Esophagus muscularis mucosa (tissue), 4 donors: ENCODE results near the gene GCNT1. TPM values are rescaled to one million over a fixed set of nuclear protein-coding genes. Genes with fewer than 3 reads are reported as not detected.

ENCODE experiments used
- DNase-seq: peaks from one replicate; pipeline ENCODE4 v3.0.0-alpha.2; 2017; ENCODE audit errors: extremely low spot score
- H3K27ac ChIP-seq, 4 donors: fragments of 200-600 bp; sonication (generic); replicated peaks in 1 of 4; 1 replicate in 3 of 4; 2 replicates in 1 of 4; pipeline ENCODE4 v1.5.1; 2016 to 2019; ENCODE audit warnings: mild to moderate bottlenecking in 1 of 4
- H3K27me3 ChIP-seq, 4 donors: fragments of 200-600 bp; sonication (generic); one replicate each; pipeline versions ENCODE4 v1.5.1 to v1.6.0; 2016 to 2019
- H3K36me3 ChIP-seq, 4 donors: fragments of 200-600 bp; sonication (generic); one replicate each; pipeline ENCODE4 v1.5.1; 2016 to 2019
- H3K4me1 ChIP-seq, 4 donors: fragments of 200-600 bp; sonication (generic); one replicate each; pipeline ENCODE4 v1.5.1; 2016 to 2019
- H3K4me3 ChIP-seq, 4 donors: fragments of 200-600 bp; sonication (generic); 1 replicate in 2 of 4; 2 replicates in 2 of 4; pipeline ENCODE4 v1.5.1; 2016 to 2019; ENCODE audit warnings: mild to moderate bottlenecking in 4 of 4, moderate library complexity in 1 of 4
- H3K9me3 ChIP-seq, 4 donors: fragments of 200-600 bp; sonication (generic); 1 replicate in 3 of 4; 2 replicates in 1 of 4; pipeline ENCODE4 v1.5.1; 2016 to 2019
- CTCF ChIP-seq, 3 experiments: fragments of 200-600 bp in 2 of 3; fragments of 450-650 bp in 1 of 3; sonication (generic) in 2 of 3; IDR thresholded peaks; one replicate each; pipeline ENCODE4 v1.5.1; 2017 to 2019; ENCODE audit warnings: antibody characterized with exemption in 3 of 3, mild to moderate bottlenecking in 2 of 3, moderate library complexity in 1 of 3
- EP300 ChIP-seq: sonication (generic); formaldehyde crosslinking; IDR thresholded peaks from one replicate; pipeline ENCODE4 v1.6.1; 2017; ENCODE audit warnings: antibody characterized with exemption
- POLR2A ChIP-seq: fragments of 450-650 bp; IDR thresholded peaks from one replicate; pipeline ENCODE4 v1.6.1; 2017; ENCODE audit warnings: antibody characterized with exemption, moderate library complexity, mild to moderate bottlenecking, low read depth
- POLR2AphosphoS5 ChIP-seq, 2 donors: sonication (generic); formaldehyde crosslinking; IDR thresholded peaks; one replicate each; pipeline ENCODE4 v1.6.1; 2017; ENCODE audit warnings: antibody characterized with exemption in 2 of 2
- whole genome bisulfite sequencing: methylation state at CpG from one replicate; pipeline ENCODE4 v1.1.5; 2018; 5-methylcytosine and 5-hydroxymethylcytosine counted together
- intact Hi-C: fragments of 100-400 bp; cut with DNase I; formaldehyde crosslinking; loops from one replicate; pipeline ENCODE4 v1.15.1; 2023
- total RNA-seq, 4 donors: library from RNA; depleted of rRNA; stranded (reverse); fragments of >200 nt; gene quantifications; one replicate each; pipeline versions ENCODE4 v1.1.0 to v1.2.1, GENCODE V29; 2016

Gene GCNT1
- total RNA-seq, 4 donors from 2014 or later: 1.2 to 6.5 (median 3.3) TPM

GRCh38 chr9:76552751-76553455, 93.9 kb downstream of the GCNT1 start:
- H3K27ac ChIP-seq: no peak overlapping the region
- intact Hi-C loops: no loop called here
- 89% methylated on average over 11 of the region's 11 CpGs for WGBS
- H3K9me3 ChIP-seq: no peaks in the 10 kb centered on the region
- no peaks in the 10 kb centered on the region for H3K27me3 ChIP-seq
- no peak for DNase-seq
- H3K36me3 ChIP-seq: no peaks in the 10 kb centered on the region
- TF ChIP-seq POLR2AphosphoS5 (IDR thresholded peaks at IDR 0.05): no peak
- TF ChIP-seq CTCF (IDR thresholded peaks at IDR 0.05): no peak
- TF ChIP-seq EP300: no peak
- no peak for TF ChIP-seq POLR2A
- no peaks in the 10 kb centered on the region for H3K4me1 ChIP-seq
- H3K4me3 ChIP-seq: no peak overlapping the region

- Histone ChIP-seq H3K27ac (no peak overlapping the region), H3K27me3 (no peaks in the 10 kb centered on the region), H3K9me3 (no peaks in the 10 kb centered on the region), H3K4me3 (no peak overlapping the region), H3K4me1 (no peaks in the 10 kb centered on the region), H3K36me3 (no peaks in the 10 kb centered on the region)
- WGBS: 74% methylated on average over 5 of the region's 5 CpGs
- DNase-seq: no peak
- intact Hi-C loops: no loop called here
- no peak for TF ChIP-seq POLR2A
Observed at GRCh38 chr9:76553680-76554079, 94.7 kb downstream of the GCNT1 start.

Other genes with a start within 250 kb of the GCNT1 start
- gene RFK, start 64.8 kb upstream of the GCNT1 start, total RNA-seq: 10 to 100 TPM; 19.1 to 27.3 (median 19.6) TPM